K562 (cell line): ENCODE results near the gene SELENOM. TPM values are rescaled to one million over a fixed set of nuclear protein-coding genes. Genes with fewer than 3 reads are reported as not detected.

Experiments used
- ATAC-seq: fragments of 200-7000 bp; cut with Tn5 transposase; 3 replicates; pipeline ENCODE4 v1.9.1; 2020; ENCODE audit warnings: moderate library complexity
- BruUV-seq: library from RNA; stranded (reverse); fragments of 400-500 nt; replicated peaks from 2 replicates; lab custom pipeline; 2021; lab: Mats Ljungman, UMichigan
- CTCF ChIA-PET: fragments of 300-600 bp; formaldehyde crosslinking; extraction: SDS; loops from one replicate; lab custom pipeline; 2021; ENCODE audit warnings: low intra/inter-chr PET ratio; lab: Yijun Ruan, JAX
- POLR2A ChIA-PET: fragments of 300-600, 350-650 bp; sonication (Branson Sonifier 250); formaldehyde crosslinking; extraction: SDS; loops from one replicate; lab custom pipeline; 2021; ENCODE audit warnings: antibody characterized with exemption, inconsistent platforms; lab: Yijun Ruan, JAX
- DNase-seq, 4 experiments: peaks; one replicate each; pipeline versions ENCODE4 v3.0.0 to v3.0.0-alpha.2; 2011 to 2018; ENCODE audit warnings: low spot score in 3 of 4, mixed read lengths in 3 of 4; ENCODE audit errors: extremely low read depth in 1 of 4
- FAIRE-seq: peaks from 2 replicates; lab custom pipeline; 2011; peaks lifted over from hg19 to GRCh38; lab: Jason Lieb, UNC
- H2AFZ ChIP-seq: 2 replicates; pipeline ENCODE4 v1.6.0; 2011; ENCODE audit warnings: low read depth, low read length, control low read depth, inconsistent platforms
- H3K27ac ChIP-seq: fragments of 200-600 bp; 3 replicates; pipeline ENCODE4 v1.8.0; 2011; ENCODE audit warnings: low read depth, mild to moderate bottlenecking, control low read depth, inconsistent platforms, low read length, moderate library complexity, mixed read lengths; ENCODE audit errors: extremely low read depth
- H3K27me3 ChIP-seq, 2 experiments: fragments of 300-600 bp in 1 of 2; 2 replicates in 1 of 2; 3 replicates in 1 of 2; pipeline versions ENCODE4 v1.6.0 to v1.8.0; 2011; ENCODE audit warnings: inconsistent platforms in 2 of 2, low read length in 2 of 2, mild to moderate bottlenecking in 1 of 2, mixed read lengths in 1 of 2, moderate library complexity in 1 of 2; ENCODE audit not compliant: control insufficient read depth in 2 of 2, insufficient read depth in 2 of 2
- H3K36me3 ChIP-seq: fragments of 300-600 bp; 3 replicates; pipeline ENCODE4 v1.8.0; 2011; ENCODE audit warnings: mild to moderate bottlenecking, low read length, inconsistent platforms; ENCODE audit not compliant: control insufficient read depth, insufficient read depth
- H3K4me1 ChIP-seq, 2 experiments: fragments of 200-600 bp in 1 of 2; replicated peaks in 1 of 2; 2 replicates in 1 of 2; 3 replicates in 1 of 2; pipeline versions ENCODE4 v1.5.1 to v1.8.0; 2011; ENCODE audit warnings: inconsistent platforms in 2 of 2, low read length in 2 of 2, mild to moderate bottlenecking in 1 of 2, mixed read lengths in 1 of 2, moderate library complexity in 1 of 2; ENCODE audit not compliant: control insufficient read depth in 2 of 2, insufficient read depth in 2 of 2
- H3K4me2 ChIP-seq: 2 replicates; pipeline ENCODE4 v1.6.1; 2011; ENCODE audit warnings: low read length, control low read depth, inconsistent platforms, mixed read lengths; ENCODE audit not compliant: insufficient read depth
- H3K4me3 ChIP-seq: fragments of 200-600 bp; sonication (generic), shearing (Covaris generic); 2 replicates; pipeline ENCODE4 v1.5.1; 2016; ENCODE audit warnings: control low read depth, inconsistent platforms
- H3K79me2 ChIP-seq: fragments of 200-600 bp; 3 replicates; pipeline ENCODE4 v1.8.0; 2011; ENCODE audit warnings: low read length, inconsistent platforms; ENCODE audit not compliant: control insufficient read depth, insufficient read depth
- H3K9ac ChIP-seq, 2 experiments: 2 replicates each; pipeline versions ENCODE4 v1.6.0 to v1.6.1; 2011; ENCODE audit warnings: low read depth in 2 of 2, low read length in 2 of 2, control low read depth in 1 of 2, inconsistent platforms in 1 of 2, mild to moderate bottlenecking in 1 of 2, mixed read lengths in 1 of 2; ENCODE audit not compliant: insufficient read depth in 1 of 2
- H3K9me1 ChIP-seq: one replicate; pipeline ENCODE4 v1.6.0; 2011; ENCODE audit warnings: inconsistent platforms, mild to moderate bottlenecking, low read length, moderate library complexity; ENCODE audit not compliant: control insufficient read depth, insufficient read depth
- H3K9me3 ChIP-seq: replicated peaks from 2 replicates; pipeline ENCODE4 v1.5.1; 2011; ENCODE audit warnings: low read depth, low read length, inconsistent platforms; ENCODE audit not compliant: control insufficient read depth, insufficient read depth
- H4K20me1 ChIP-seq: replicated peaks from 2 replicates; pipeline ENCODE4 v1.6.1; 2011; ENCODE audit warnings: low read length, inconsistent platforms, mixed read lengths; ENCODE audit not compliant: control insufficient read depth, insufficient read depth
- C11orf30 ChIP-seq: fragments of 450-650 bp; IDR thresholded peaks from 2 replicates; pipeline ENCODE4 v1.6.1; 2016; ENCODE audit warnings: low read depth, mild to moderate bottlenecking
- CBX5 ChIP-seq: IDR thresholded peaks from 2 replicates; pipeline ENCODE4 v1.6.1; 2014; ENCODE audit warnings: low read depth, borderline replicate concordance
- CEBPB ChIP-seq: fragments of 450-650 bp; IDR thresholded peaks from 2 replicates; pipeline ENCODE4 v1.6.1; 2016; ENCODE audit warnings: missing genetic modification characterization, missing compliant biosample characterization
- DMBX1 ChIP-seq: fragments of 250-450 bp; sonication (Bioruptor Pico); IDR thresholded peaks from 2 replicates; pipeline ENCODE4 v1.8.0; 2022; ENCODE audit warnings: inconsistent platforms, mild to moderate bottlenecking, moderate library complexity, borderline replicate concordance
- EP300 ChIP-seq: IDR thresholded peaks from 2 replicates; pipeline ENCODE4 v1.6.1; 2012; ENCODE audit warnings: low read length, improper control_type of control experiment
- HCFC1 ChIP-seq: IDR thresholded peaks from 2 replicates; pipeline ENCODE4 v1.6.1; 2012; ENCODE audit warnings: low read depth, low read length, improper control_type of control experiment
- HMG20A ChIP-seq: fragments of 450-650 bp; formaldehyde crosslinking; conservative IDR thresholded peaks from 2 replicates; pipeline ENCODE4 v1.4.0; 2020; ENCODE audit warnings: mild to moderate bottlenecking, mixed read lengths
- LARP7 ChIP-seq: fragments of 450-650 bp; IDR thresholded peaks from 2 replicates; pipeline ENCODE4 v1.6.1; 2016
- PHB ChIP-seq: fragments of 250-450 bp; sonication (Bioruptor Pico); IDR thresholded peaks from 2 replicates; pipeline ENCODE4 v1.5.0; 2021
- SMARCA5 ChIP-seq: fragments of 450-650 bp; IDR thresholded peaks from 2 replicates; pipeline ENCODE4 v1.6.1; 2016
- SMARCC2 ChIP-seq: fragments of 450-650 bp; IDR thresholded peaks from 2 replicates; pipeline ENCODE4 v1.6.1; 2017; ENCODE audit warnings: antibody characterized with exemption, moderate library complexity, mild to moderate bottlenecking, low read depth
- ZNF184 ChIP-seq: sonication (generic); formaldehyde crosslinking; IDR thresholded peaks from 2 replicates; pipeline ENCODE4 v1.5.0; 2020; ENCODE audit warnings: missing genetic modification reagents
- ZNF398 ChIP-seq: fragments of 250-450 bp; sonication (Bioruptor Pico); IDR thresholded peaks from 2 replicates; pipeline ENCODE4 v1.8.0; 2021; ENCODE audit warnings: moderate library complexity, mild to moderate bottlenecking, inconsistent platforms
- ZNF655 ChIP-seq: fragments of 250-450 bp; sonication (Bioruptor Pico); IDR thresholded peaks from 2 replicates; pipeline ENCODE4 v1.5.0; 2021
- WGBS: fragments of 100-300 bp; shearing (Covaris generic); methylation state at CpG from one replicate; pipeline ENCODE4 v1.1.6; 2016; ENCODE audit warnings: low coverage, mixed read lengths; ENCODE audit not compliant: insufficient coverage; ENCODE audit errors: missing lambda C conversion rate; 5-methylcytosine and 5-hydroxymethylcytosine counted together
- in situ Hi-C: fragments of 300-500 bp; cut with MboI; formaldehyde crosslinking; loops from 4 replicates; pipeline ENCODE4 v1.15.0; 2018; ENCODE audit warnings: inconsistent platforms, mixed read lengths
- intact Hi-C: fragments of 100-400 bp; cut with micrococcal nuclease; formaldehyde crosslinking; loops from 2 replicates; pipeline ENCODE4 v1.14.2; 2022
- polyA plus RNA-seq, 8 experiments: library from polyadenylated mRNA; depleted of rRNA in 4 of 8; stranded (reverse) in 5 of 8; unstranded in 3 of 8; fragments of >200 nt; fragmentation: Nextera tagmentation in 2 of 8; fragmentation: Illumina TruSeq in 1 of 8; extraction: Ambion mirVana in 2 of 8; extraction: Trizol in 1 of 8; gene quantifications; 2 replicates each; pipeline versions ENCODE4 v1.2.1 to v1.2.3, GENCODE V29; 2011 to 2014; ENCODE audit warnings: inconsistent platforms in 1 of 8, missing spikeins in 1 of 8
- total RNA-seq, 7 experiments: library from RNA; depleted of rRNA in 6 of 7; stranded (reverse); fragments of >200 nt in 6 of 7; fragmentation: Illumina TruSeq in 2 of 7; extraction: Trizol in 2 of 7; gene quantifications; 2 replicates each; pipeline versions ENCODE4 v1.2.1 to v1.2.3, GENCODE V29; 2011 to 2021; ENCODE audit warnings: low replicate concordance in 1 of 7

The SELENOM gene
- total and polyA plus RNA-seq, 9 of the 15 experiments (the other 6 are each of a cell fraction or from before 2014, with no cell fraction given): 1.2 to 10.6 (median 3.7) TPM

- H3K79me2 ChIP-seq: no peaks in the 10 kb centered on the region
- no peak for TF ChIP-seq ZNF184 (CRISPR knock-in tag)
- no peak for TF ChIP-seq EP300
- TF ChIP-seq HCFC1: no peak
- no peak for TF ChIP-seq LARP7
- no peak for TF ChIP-seq SMARCC2
- no peak for TF ChIP-seq HMG20A (CRISPR knock-in tag)
- no peaks in the 10 kb centered on the region; a peak in 1 of 5 replicates for H3K4me1 ChIP-seq
- ATAC-seq (no peak), FAIRE-seq (no peak), DNase-seq (no peak)
- ChIA-PET POLR2A (no interaction called here), CTCF (no interaction called here)
- intact Hi-C loops: loop anchor here (5.0 kb wide), 1 partner anchor 393 kb away; no protein-coding TSS in a partner anchor
- H3K9me3 ChIP-seq: no peaks in the 10 kb centered on the region
- H3K4me2 ChIP-seq: no peak overlapping the region
- WGBS: 50% methylated on average over 1 of the region's 1 CpG
- BruUV-seq: no TSS peak
- no peak overlapping the region for H3K4me3 ChIP-seq
- H2AFZ ChIP-seq: no peak overlapping the region
- H4K20me1 ChIP-seq: no peaks in the 10 kb centered on the region
- H3K9me1 ChIP-seq: no peaks in the 10 kb centered on the region
- no peak overlapping the region for H3K27ac ChIP-seq
- no peaks in the 10 kb centered on the region for H3K36me3 ChIP-seq
- H3K9ac ChIP-seq: no peak overlapping the region
- in situ Hi-C loops: loop anchor here (10.0 kb wide), 1 partner anchor 200 kb away; no protein-coding TSS in a partner anchor
- H3K27me3 ChIP-seq: no peaks in the 10 kb centered on the region
Measured at GRCh38 chr22:31154975-31155374, 47.6 kb upstream of the SELENOM start.

GRCh38 chr22:31153357-31153756 lies 46.0 kb upstream of the SELENOM start:
- Histone ChIP-seq H3K27me3 (no peaks in the 10 kb centered on the region), H3K9me1 (no peaks in the 10 kb centered on the region), H3K4me3 (no peak overlapping the region), H3K27ac (no peak overlapping the region), H2AFZ (no peak overlapping the region), H4K20me1 (no peaks in the 10 kb centered on the region), H3K79me2 (no peaks in the 10 kb centered on the region), H3K36me3 (no peaks in the 10 kb centered on the region), H3K4me2 (no peak overlapping the region), H3K9ac (peak overlapping the region in 1 of 2 experiments; percentile 26; a peak in 1 of 4 replicates), H3K4me1 (no peaks in the 10 kb centered on the region), H3K9me3 (no peaks in the 10 kb centered on the region)
- WGBS: 7% methylated on average over 2 of the region's 3 CpGs
- DNase-seq (no peak), FAIRE-seq (no peak), ATAC-seq (no peak)
- no TSS peak for BruUV-seq
- ChIA-PET CTCF (interaction anchor here (0.5 kb wide), 1 partner anchor 890 kb away, joined by 4 read pairs; no protein-coding TSS in a partner anchor), POLR2A (no interaction called here)
- intact Hi-C loops (loop anchor here (5.0 kb wide), 1 partner anchor 391 kb away; no protein-coding TSS in a partner anchor), in situ Hi-C loops (loop anchor here (10.0 kb wide), 1 partner anchor 199 kb away; no protein-coding TSS in a partner anchor)
- TF ChIP-seq ZNF398 (no peak), C11orf30 (no peak), CEBPB (tag) (no peak), PHB (CRISPR knock-in tag) (no peak), ZNF655 (no peak), SMARCA5 (no peak), DMBX1 (CRISPR knock-in tag) (no peak), CBX5 (no peak)
